Activated naive CD4-positive, alpha-beta T cell treated with anti-CD3 and anti-CD28 coated beads for 36 hours (primary cell): Measurements from ENCODE around the gene CCDC51. TPM values are rescaled to one million over a fixed set of nuclear protein-coding genes. Genes with fewer than 3 reads are reported as not detected.
"Not testable (repeated sequence)": the region's sequence is repeated elsewhere in the genome, so short reads cannot be mapped to it uniquely, and the experiment has no call there.

Experiments used
- CTCF ChIA-PET: fragments of 350-600 bp; sonication (Branson Sonifier 250); formaldehyde crosslinking; loops from one replicate; lab custom pipeline; 2021; ENCODE audit warnings: antibody characterized with exemption; lab: Charles Lee
- DNase-seq: peaks from one replicate; pipeline ENCODE4 v3.0.0-alpha.2; 2020
- H3K27ac Mint-ChIP-seq: one replicate; pipeline ENCODE4 v1.8.0; 2021; ENCODE audit warnings: mild to moderate bottlenecking, mixed read lengths
- H3K27me3 Mint-ChIP-seq: one replicate; pipeline ENCODE4 v1.8.0; 2021; ENCODE audit warnings: low read depth, mixed read lengths
- H3K36me3 Mint-ChIP-seq: one replicate; pipeline ENCODE4 v1.8.0; 2021; ENCODE audit warnings: low read depth, mixed read lengths
- H3K4me1 Mint-ChIP-seq: one replicate; pipeline ENCODE4 v1.8.0; 2021; ENCODE audit warnings: low read depth, mixed read lengths
- H3K4me3 Mint-ChIP-seq: one replicate; pipeline ENCODE4 v1.8.0; 2021; ENCODE audit warnings: mild to moderate bottlenecking, moderate library complexity, mixed read lengths
- H3K9me3 Mint-ChIP-seq: one replicate; pipeline ENCODE4 v1.8.0; 2021; ENCODE audit warnings: mixed read lengths
- intact Hi-C: fragments of 100-400 bp; cut with micrococcal nuclease; formaldehyde crosslinking; loops from one replicate; pipeline ENCODE4 v1.15.1; 2023
- total RNA-seq, 2 experiments: library from RNA; stranded (reverse); gene quantifications; one replicate each; pipeline ENCODE4 v1.2.3, GENCODE V29; 2021

Gene CCDC51
- total RNA-seq, 2 experiments from 2014 or later, result 16.4 to 17.4 TPM

DNA sequence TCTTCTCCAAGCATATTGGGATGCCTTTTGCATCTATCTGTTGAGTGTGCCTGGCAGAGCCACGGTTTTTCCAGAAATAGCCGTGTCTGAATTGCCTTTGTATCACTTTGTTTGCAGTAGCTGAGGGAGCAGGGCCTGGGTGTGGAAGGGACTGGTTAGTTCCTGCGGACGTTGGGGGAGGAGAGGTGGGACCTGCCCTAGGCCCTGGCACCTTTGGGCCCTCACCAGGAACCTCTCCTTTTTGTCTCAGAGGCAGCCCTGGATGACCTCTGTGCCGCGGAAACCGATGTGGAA lies 25.3 kb upstream of the CCDC51 start:
- intact Hi-C loops, result no loop called here
- Mint-ChIP-seq H3K9me3 (no peaks in the 10 kb centered on the region), H3K36me3 (peaks cover 39% of the 10 kb centered on the region), H3K4me1 (peaks cover 42% of the 10 kb centered on the region), H3K27me3 (no peaks in the 10 kb centered on the region), H3K4me3 (peak overlapping the region; percentile 93), H3K27ac (peak overlapping the region; percentile 94)
- CTCF ChIA-PET, result no interaction called here
- no peak for DNase-seq

DNA sequence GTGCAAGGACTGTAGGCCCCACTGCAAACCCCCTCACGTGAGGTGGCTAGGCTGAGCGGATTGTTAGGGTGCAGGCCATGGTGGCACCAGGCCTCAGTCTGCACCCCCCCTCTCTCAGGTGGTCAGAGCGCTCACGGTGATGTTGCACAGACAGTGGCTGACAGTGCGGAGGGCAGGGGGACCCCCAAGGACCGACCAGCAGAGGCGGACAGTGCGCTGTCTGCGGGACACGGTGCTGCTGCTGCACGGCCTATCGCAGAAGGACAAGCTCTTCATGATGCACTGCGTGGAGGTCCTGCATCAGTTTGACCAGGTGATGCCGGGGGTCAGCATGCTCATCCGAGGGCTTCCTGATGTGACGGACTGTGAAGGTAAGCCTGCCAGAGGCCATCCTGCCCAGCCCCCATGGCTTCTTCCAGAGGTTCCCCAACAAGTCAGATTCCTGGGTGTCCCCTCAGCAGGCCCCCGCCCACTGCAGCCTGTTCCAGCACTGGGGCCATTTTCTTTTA lies 24.8 kb upstream of the CCDC51 start:
- CTCF ChIA-PET, result interaction anchor here (0.9 to 1.3 kb wide), 2 partner anchors 9 to 19 kb away, joined by 3 to 5 read pairs; partner anchors contain the start of gene ATRIP
- H3K27ac Mint-ChIP-seq, result no peak overlapping the region
- no peaks in the 10 kb centered on the region for H3K9me3 Mint-ChIP-seq
- H3K27me3 Mint-ChIP-seq, result no peaks in the 10 kb centered on the region
- no peak for DNase-seq
- peaks cover 38% of the 10 kb centered on the region for H3K36me3 Mint-ChIP-seq
- H3K4me1 Mint-ChIP-seq, result peaks cover 38% of the 10 kb centered on the region
- H3K4me3 Mint-ChIP-seq, result no peak overlapping the region
- intact Hi-C loops, result no loop called here

DNA sequence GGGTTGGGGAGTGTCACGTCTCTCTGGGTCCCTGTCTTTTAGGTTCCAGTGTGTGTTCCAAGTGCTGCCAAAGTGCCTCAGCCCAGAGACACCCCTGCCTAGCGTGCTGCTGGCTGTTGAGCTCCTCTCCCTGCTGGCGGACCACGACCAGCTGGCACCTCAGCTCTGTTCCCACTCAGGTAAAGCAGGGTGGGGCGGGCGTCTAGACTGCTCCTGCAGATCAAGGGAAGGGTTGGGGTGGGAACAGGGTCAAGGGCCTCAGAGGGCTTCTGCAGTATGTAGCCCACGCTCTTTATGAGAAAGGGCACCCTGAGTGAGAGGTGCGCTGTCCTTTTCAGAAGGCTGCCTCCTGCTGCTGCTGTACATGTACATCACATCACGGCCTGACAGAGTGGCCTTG lies 23.8 kb upstream of the CCDC51 start:
- no peak overlapping the region for H3K4me3 Mint-ChIP-seq
- CTCF ChIA-PET, result interaction anchor here (0.6 to 1.3 kb wide), 4 partner anchors 16 to 85 kb away, joined by 3 to 5 read pairs (median 3); partner anchors contain the start of gene ATRIP

GRCh38 chr3:48461767-48462166 lies 21.8 kb upstream of the CCDC51 start:
- H3K36me3 Mint-ChIP-seq, result peaks cover 26% of the 10 kb centered on the region
- H3K4me3 Mint-ChIP-seq, H3K27ac Mint-ChIP-seq, intact Hi-C loops, DNase-seq, H3K27me3 Mint-ChIP-seq, H3K9me3 Mint-ChIP-seq: not testable (repeated sequence)
- CTCF ChIA-PET, result interaction anchor here (0.6 to 1.8 kb wide), 3 partner anchors 25 to 107 kb away, joined by 3 to 5 read pairs (median 4); no protein-coding TSS in a partner anchor
- peaks cover 10% of the 10 kb centered on the region for H3K4me1 Mint-ChIP-seq

More for the DNA sequence above, 23.8 kb upstream of the CCDC51 start:
- H3K9me3 Mint-ChIP-seq, result no peaks in the 10 kb centered on the region
- intact Hi-C loops, result no loop called here
- H3K27me3 Mint-ChIP-seq, result no peaks in the 10 kb centered on the region
- DNase-seq, result no peak
- no peak overlapping the region for H3K27ac Mint-ChIP-seq
- H3K36me3 Mint-ChIP-seq, result peaks cover 36% of the 10 kb centered on the region
- peaks cover 29% of the 10 kb centered on the region for H3K4me1 Mint-ChIP-seq

DNA sequence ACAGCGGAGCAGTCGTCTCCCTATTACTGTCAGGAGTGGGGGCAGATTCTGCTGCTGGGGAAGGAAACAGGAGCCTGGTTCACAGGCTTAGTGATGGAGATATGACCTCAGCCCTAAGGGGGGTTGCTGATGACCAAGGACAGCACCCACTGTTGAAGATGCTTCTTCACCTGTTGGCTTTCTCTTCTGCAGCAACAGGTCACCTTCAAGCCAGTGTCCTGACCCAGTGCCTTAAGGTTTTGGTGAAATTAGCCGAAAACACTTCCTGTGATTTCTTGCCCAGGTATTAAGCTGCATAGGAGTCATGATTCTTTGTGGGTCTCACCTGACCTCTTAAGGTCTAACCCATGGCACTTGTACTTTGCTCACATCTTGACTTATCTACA lies 20.6 kb upstream of the CCDC51 start:
- Mint-ChIP-seq H3K27ac (no peak overlapping the region), H3K4me3 (no peak overlapping the region), H3K9me3 (no peaks in the 10 kb centered on the region), H3K36me3 (peaks cover 16% of the 10 kb centered on the region), H3K27me3 (no peaks in the 10 kb centered on the region), H3K4me1 (peaks cover 4% of the 10 kb centered on the region)
- intact Hi-C loops, result no loop called here
- CTCF ChIA-PET, result interaction anchor here (1.8 kb wide), 1 partner anchor 24 kb away, joined by 9 read pairs; no protein-coding TSS in a partner anchor
- DNase-seq, result no peak

DNA sequence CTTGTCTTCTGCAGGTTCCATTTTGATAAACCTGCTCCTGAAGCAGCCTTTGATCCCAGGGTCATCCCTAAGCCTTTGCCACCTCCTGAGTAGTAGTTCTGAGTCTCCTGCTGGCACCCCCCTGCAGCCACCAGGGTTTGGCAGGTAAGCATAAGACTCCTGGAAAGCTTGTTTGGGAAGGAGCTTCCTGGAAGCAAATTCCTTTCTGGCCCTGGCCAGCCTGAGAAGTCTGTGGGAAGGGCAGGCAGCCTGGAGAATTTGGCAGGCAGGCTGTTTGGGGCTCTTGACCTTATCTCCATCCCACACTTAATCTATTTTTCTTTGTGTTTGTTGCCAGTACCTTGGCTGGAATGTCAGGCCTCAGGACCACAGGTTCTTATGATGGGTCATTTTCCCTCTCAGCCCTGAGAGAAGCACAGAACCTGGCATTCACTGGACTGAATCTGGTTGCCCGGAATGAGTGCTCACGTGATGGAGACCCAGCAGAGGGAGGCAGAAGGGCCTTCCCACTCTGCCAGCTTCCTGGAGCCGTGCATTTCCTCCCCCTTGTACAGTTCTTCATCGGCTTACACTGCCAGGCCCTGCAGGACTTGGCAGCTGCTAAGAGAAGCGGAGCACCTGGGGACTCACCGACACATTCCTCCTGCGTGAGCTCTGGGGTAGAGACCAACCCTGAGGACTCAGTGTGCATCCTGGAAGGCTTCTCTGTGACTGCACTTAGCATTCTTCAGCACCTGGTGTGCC lies 20.0 kb upstream of the CCDC51 start:
- H3K27me3 Mint-ChIP-seq, result no peaks in the 10 kb centered on the region
- no peak for DNase-seq
- no peak overlapping the region for H3K27ac Mint-ChIP-seq
- peaks cover 19% of the 10 kb centered on the region for H3K36me3 Mint-ChIP-seq
- CTCF ChIA-PET, result interaction anchor here (1.4 to 1.8 kb wide), 2 partner anchors 24 to 85 kb away, joined by 4 to 9 read pairs; no protein-coding TSS in a partner anchor
- no peaks in the 10 kb centered on the region for H3K9me3 Mint-ChIP-seq
- H3K4me3 Mint-ChIP-seq, result no peak overlapping the region
- intact Hi-C loops, result no loop called here
- H3K4me1 Mint-ChIP-seq, result no peaks in the 10 kb centered on the region

GRCh38 chr3:48459331-48459730 lies 19.4 kb upstream of the CCDC51 start:
- Mint-ChIP-seq H3K27me3 (no peaks in the 10 kb centered on the region), H3K36me3 (peaks cover 22% of the 10 kb centered on the region), H3K9me3 (no peaks in the 10 kb centered on the region), H3K27ac (no peak overlapping the region), H3K4me1 (no peaks in the 10 kb centered on the region), H3K4me3 (no peak overlapping the region)
- intact Hi-C loops, result no loop called here
- DNase-seq, result no peak
- CTCF ChIA-PET, result interaction anchor here (0.6 to 1.4 kb wide), 3 partner anchors 23 to 220 kb away, joined by 3 to 4 read pairs (median 4); no protein-coding TSS in a partner anchor

DNA sequence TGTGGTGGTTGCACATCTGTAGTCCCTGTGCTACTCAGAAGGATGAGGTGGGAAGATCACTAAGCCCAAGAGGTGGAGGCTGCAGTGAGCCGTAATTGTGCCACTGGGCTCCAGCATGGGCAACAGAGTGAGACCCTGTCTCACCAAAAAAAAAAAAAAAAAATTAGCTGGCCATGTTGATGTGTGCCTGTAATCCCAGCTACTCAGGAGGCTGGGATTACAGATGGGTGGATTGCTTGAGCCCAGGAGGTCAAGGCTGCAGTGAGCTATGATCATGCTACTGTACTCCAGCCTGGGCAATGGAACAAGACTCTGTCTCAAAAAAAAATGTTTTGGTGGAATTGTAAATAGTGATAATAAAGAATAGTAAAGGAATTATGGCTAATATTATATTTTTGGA lies 16.5 kb upstream of the CCDC51 start:
- CTCF ChIA-PET, result interaction anchor here (0.6 to 6.5 kb wide), 4 partner anchors 8 to 720 kb away, joined by 3 to 38 read pairs (median 3); no protein-coding TSS in a partner anchor
- Mint-ChIP-seq H3K36me3 (peaks cover 34% of the 10 kb centered on the region), H3K27me3 (no peaks in the 10 kb centered on the region), H3K9me3 (no peaks in the 10 kb centered on the region), H3K4me3 (no peak overlapping the region), H3K27ac (no peak overlapping the region), H3K4me1 (no peaks in the 10 kb centered on the region)
- no peak for DNase-seq
- intact Hi-C loops, result no loop called here

DNA sequence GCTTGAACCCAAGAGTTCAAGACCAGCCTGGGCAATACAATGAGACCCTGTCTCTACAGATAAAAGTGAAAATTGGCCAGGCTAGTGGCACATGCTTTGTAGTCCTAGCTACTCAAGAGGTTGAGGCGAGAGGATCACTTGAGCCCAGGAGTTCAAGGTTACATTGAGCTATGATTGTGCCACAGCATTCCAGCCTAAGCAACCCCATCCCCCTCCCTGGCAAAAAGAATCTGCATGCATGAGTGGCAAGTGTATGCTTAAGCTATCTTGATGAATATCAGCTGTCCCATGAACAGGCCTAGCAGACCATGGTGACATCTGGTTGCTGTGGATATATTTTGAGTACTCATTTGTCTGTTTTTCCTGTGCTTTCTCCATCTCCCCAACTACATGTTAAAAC lies 11.4 kb upstream of the CCDC51 start:
- H3K4me1 Mint-ChIP-seq, result peaks cover 22% of the 10 kb centered on the region
- peaks cover 25% of the 10 kb centered on the region for H3K36me3 Mint-ChIP-seq
- H3K27me3 Mint-ChIP-seq, result no peaks in the 10 kb centered on the region
- intact Hi-C loops, result no loop called here
- CTCF ChIA-PET, result interaction anchor here (0.6 to 6.5 kb wide), 4 partner anchors 11 to 39 kb away, joined by 3 to 38 read pairs (median 4); no protein-coding TSS in a partner anchor
- H3K4me3 Mint-ChIP-seq, result no peak overlapping the region
- H3K27ac Mint-ChIP-seq, result no peak overlapping the region
- no peak for DNase-seq
- H3K9me3 Mint-ChIP-seq, result no peaks in the 10 kb centered on the region

GRCh38 chr3:48446425-48447193 lies 6.7 kb upstream of the CCDC51 start, which contains the start of gene ATRIP:
Gene ATRIP, plus strand, starts transcription at chr3:48446737. Its CDS starts 109 bp downstream, at chr3:48446846.
- Mint-ChIP-seq H3K4me1 (peaks cover 41% of the 10 kb centered on the region), H3K27ac (peak within 1 kb of the TSS; percentile 77), H3K36me3 (peaks cover 22% of the 10 kb centered on the region), H3K27me3 (no peaks in the 10 kb centered on the region), H3K4me3 (peak within 1 kb of the TSS; percentile 87), H3K9me3 (no peaks in the 10 kb centered on the region)
- CTCF ChIA-PET, result interaction anchor here (0.6 to 3.6 kb wide), 7 partner anchors 10 to 390 kb away, joined by 3 to 45 read pairs (median 5); no protein-coding TSS in a partner anchor
- DNase-seq, result peak; percentile 88
- intact Hi-C loops, result loop anchor here (5.0 to 10.0 kb wide), 2 partner anchors 188 to 216 kb away; partner anchors contain the start of genes CELSR3 and SLC26A6

GRCh38 chr3:48446043-48446424 lies 6.1 kb upstream of the CCDC51 start:
- Mint-ChIP-seq H3K27ac (peak overlapping the region; percentile 77), H3K27me3 (no peaks in the 10 kb centered on the region), H3K9me3 (no peaks in the 10 kb centered on the region), H3K4me1 (peaks cover 45% of the 10 kb centered on the region), H3K4me3 (peak overlapping the region; percentile 87), H3K36me3 (peaks cover 25% of the 10 kb centered on the region)
- DNase-seq, result no peak
- CTCF ChIA-PET, result interaction anchor here (0.8 to 3.6 kb wide), 7 partner anchors 10 to 111 kb away, joined by 3 to 45 read pairs (median 5); no protein-coding TSS in a partner anchor
- intact Hi-C loops, result loop anchor here (5.0 to 10.0 kb wide), 2 partner anchors 189 to 216 kb away; partner anchors contain the start of genes CELSR3 and SLC26A6
